H9 (cell line): ENCODE results near the gene FTO. TPM values are rescaled to one million over a fixed set of nuclear protein-coding genes. Genes with fewer than 3 reads are reported as not detected.

Source experiments
- DNase-seq: peaks from one replicate; pipeline ENCODE4 v3.0.0-alpha.2; 2017
- H2AFZ ChIP-seq: one replicate; pipeline ENCODE4 v1.6.1; 2013; ENCODE audit warnings: mild to moderate bottlenecking, low read length, control low read depth, moderate library complexity
- H2AK5ac ChIP-seq: 2 replicates; pipeline ENCODE4 v1.6.1; 2013; ENCODE audit warnings: low read length, control low read depth, mixed read lengths; ENCODE audit not compliant: insufficient read length
- H2BK120ac ChIP-seq: one replicate; pipeline ENCODE4 v1.6.1; 2013; ENCODE audit warnings: low read depth, mild to moderate bottlenecking, low read length, control low read depth, inconsistent platforms; ENCODE audit not compliant: poor library complexity, severe bottlenecking
- H2BK12ac ChIP-seq: 2 replicates; pipeline ENCODE4 v1.6.1; 2013; ENCODE audit warnings: low read length, control low read depth, mixed read lengths, low read depth; ENCODE audit not compliant: insufficient read length
- H2BK15ac ChIP-seq: 2 replicates; pipeline ENCODE4 v1.6.1; 2013; ENCODE audit warnings: low read depth, low read length, control low read depth
- H2BK20ac ChIP-seq: one replicate; pipeline ENCODE4 v1.6.1; 2013; ENCODE audit warnings: low read depth, mild to moderate bottlenecking, low read length, control low read depth, inconsistent platforms; ENCODE audit not compliant: poor library complexity, severe bottlenecking
- H2BK5ac ChIP-seq: 2 replicates; pipeline ENCODE4 v1.6.1; 2013; ENCODE audit warnings: low read length, control low read depth, mixed read lengths; ENCODE audit not compliant: insufficient read length
- H3K14ac ChIP-seq: 2 replicates; pipeline ENCODE4 v1.6.1; 2013; ENCODE audit warnings: low read length, control low read depth; ENCODE audit not compliant: insufficient read depth
- H3K18ac ChIP-seq: 2 replicates; pipeline ENCODE4 v1.6.1; 2013; ENCODE audit warnings: low read depth, mild to moderate bottlenecking, mixed read lengths, low read length, control low read depth; ENCODE audit not compliant: insufficient read length
- H3K23ac ChIP-seq: 2 replicates; pipeline ENCODE4 v1.6.1; 2013; ENCODE audit warnings: low read length, control low read depth, mixed read lengths, low read depth; ENCODE audit not compliant: insufficient read length
- H3K23me2 ChIP-seq: 2 replicates; pipeline ENCODE4 v1.6.1; 2013; ENCODE audit warnings: low read depth, mild to moderate bottlenecking, mixed read lengths, low read length, control low read depth; ENCODE audit not compliant: insufficient read length, poor library complexity, severe bottlenecking
- H3K27ac ChIP-seq: 2 replicates; pipeline ENCODE4 v1.5.1; 2013; ENCODE audit warnings: low read length, control low read depth, mixed read lengths, low read depth; ENCODE audit not compliant: insufficient read length
- H3K27me3 ChIP-seq: 2 replicates; pipeline ENCODE4 v1.6.1; 2013; ENCODE audit warnings: low read length, control low read depth, inconsistent platforms; ENCODE audit not compliant: insufficient read depth
- H3K4ac ChIP-seq: 2 replicates; pipeline ENCODE4 v1.6.1; 2013; ENCODE audit warnings: low read depth, mild to moderate bottlenecking, control low read depth, inconsistent platforms, low read length, moderate library complexity
- H3K4me1 ChIP-seq: 2 replicates; pipeline ENCODE4 v1.6.1; 2013; ENCODE audit warnings: low read length, control low read depth, inconsistent platforms; ENCODE audit not compliant: insufficient read depth
- H3K4me2 ChIP-seq: 2 replicates; pipeline ENCODE4 v1.6.1; 2013; ENCODE audit warnings: low read length, control low read depth, mixed read lengths; ENCODE audit not compliant: insufficient read length, insufficient read depth
- H3K56ac ChIP-seq: 2 replicates; pipeline ENCODE4 v1.6.1; 2013; ENCODE audit warnings: low read depth, mild to moderate bottlenecking, mixed read lengths, low read length, control low read depth; ENCODE audit not compliant: insufficient read length
- H3K79me1 ChIP-seq: 2 replicates; pipeline ENCODE4 v1.6.1; 2013; ENCODE audit warnings: low read depth, mild to moderate bottlenecking, moderate library complexity, low read length, control low read depth, inconsistent platforms; ENCODE audit not compliant: insufficient read depth, poor library complexity, severe bottlenecking
- H3K79me2 ChIP-seq: 2 replicates; pipeline ENCODE4 v1.6.1; 2013; ENCODE audit warnings: low read length, control low read depth, inconsistent platforms; ENCODE audit not compliant: insufficient read depth
- H3K9ac ChIP-seq: 2 replicates; pipeline ENCODE4 v1.6.1; 2013; ENCODE audit warnings: low read length, control low read depth, mixed read lengths; ENCODE audit not compliant: insufficient read length; ENCODE audit errors: extremely low read depth
- H3K9me3 ChIP-seq: one replicate; pipeline ENCODE4 v1.6.1; 2013; ENCODE audit warnings: low read depth, low read length, inconsistent platforms; ENCODE audit not compliant: control insufficient read depth
- H3T11ph ChIP-seq: one replicate; pipeline ENCODE4 v1.6.1; 2013; ENCODE audit warnings: mild to moderate bottlenecking, low read length, control low read depth, inconsistent platforms
- H4K20me1 ChIP-seq: one replicate; pipeline ENCODE4 v1.6.1; 2013; ENCODE audit not compliant: control insufficient read depth, insufficient read length, insufficient read depth
- H4K5ac ChIP-seq: 2 replicates; pipeline ENCODE4 v1.6.1; 2013; ENCODE audit warnings: low read depth, mild to moderate bottlenecking, mixed read lengths, low read length, control low read depth; ENCODE audit not compliant: insufficient read length
- H4K8ac ChIP-seq: replicated peaks from 2 replicates; pipeline ENCODE4 v1.6.1; 2013; ENCODE audit warnings: low read length, control low read depth, mixed read lengths, low read depth; ENCODE audit not compliant: insufficient read length
- H4K91ac ChIP-seq: 2 replicates; pipeline ENCODE4 v1.6.1; 2013; ENCODE audit warnings: low read depth, mild to moderate bottlenecking, moderate library complexity, mixed read lengths, low read length, control low read depth; ENCODE audit not compliant: insufficient read length
- H3K27ac Mint-ChIP-seq, 3 experiments: 2 replicates in 2 of 3; 3 replicates in 1 of 3; pipeline ENCODE4 v1.8.0; 2020 to 2021; ENCODE audit warnings: mixed read lengths in 3 of 3, mild to moderate bottlenecking in 1 of 3, moderate library complexity in 1 of 3
- H3K27me3 Mint-ChIP-seq: 2 replicates; pipeline ENCODE4 v1.8.0; 2021; ENCODE audit warnings: low read depth, mild to moderate bottlenecking, moderate library complexity, mixed read lengths
- H3K36me3 Mint-ChIP-seq, 3 experiments: 2 replicates in 2 of 3; 3 replicates in 1 of 3; pipeline ENCODE4 v1.8.0; 2020 to 2021; ENCODE audit warnings: low read depth in 3 of 3, mixed read lengths in 3 of 3; ENCODE audit not compliant: insufficient read depth in 1 of 3
- H3K4me1 Mint-ChIP-seq, 2 experiments: 2 replicates each; pipeline ENCODE4 v1.8.0; 2020; ENCODE audit warnings: mixed read lengths in 2 of 2
- H3K4me3 Mint-ChIP-seq, 2 experiments: 2 replicates in 1 of 2; 3 replicates in 1 of 2; pipeline ENCODE4 v1.8.0; 2020 to 2021; ENCODE audit warnings: mild to moderate bottlenecking in 2 of 2, mixed read lengths in 2 of 2, moderate library complexity in 1 of 2
- H3K9me3 Mint-ChIP-seq, 2 experiments: 2 replicates in 1 of 2; 3 replicates in 1 of 2; pipeline ENCODE4 v1.8.0; 2020; ENCODE audit warnings: mild to moderate bottlenecking in 2 of 2, mixed read lengths in 2 of 2, moderate library complexity in 1 of 2
- WGBS: extraction: QIAGEN DNeasy Blood & Tissue Kit; methylation state at CpG from one replicate; pipeline ENCODE4 v1.1.7; 2013; ENCODE audit warnings: missing lambda C conversion rate, low lambda C conversion rate, mixed read lengths; ENCODE audit not compliant: insufficient read length; ENCODE audit errors: extremely low coverage; 5-methylcytosine and 5-hydroxymethylcytosine counted together
- total RNA-seq: library from RNA; stranded (reverse); gene quantifications from 2 replicates; pipeline ENCODE4 v1.2.1, GENCODE V29; 2021
- TF ChIP-seq, protein P1 (sequence below): fragments of 200-600 bp; sonication (generic); conservative IDR thresholded peaks from 3 replicates; pipeline ENCODE4 v1.8.0; 2021; ENCODE audit warnings: antibody characterized with exemption, mild to moderate bottlenecking

Gene FTO
- total RNA-seq, 1 experiment from 2014 or later = 67.9 TPM

GRCh38 chr16:53781023-53781605 lies 77.2 kb downstream of the FTO start:
- H3T11ph ChIP-seq = no peak overlapping the region
- no peaks in the 10 kb centered on the region for H3K27me3 ChIP-seq
- no peak overlapping the region for H2BK5ac ChIP-seq
- no CpG with 5 or more reads among the region's 1 CpG for WGBS
- no peak overlapping the region for H2BK15ac ChIP-seq
- 0 out of 2 replicates have a peak, but pooled peaks cover 2% of the 10 kb centered on the region for H3K4me1 ChIP-seq
- no peak overlapping the region for H3K23ac ChIP-seq
- H3K4ac ChIP-seq = no peak overlapping the region
- H4K8ac ChIP-seq = no peak overlapping the region
- TF ChIP-seq, protein P1, sequence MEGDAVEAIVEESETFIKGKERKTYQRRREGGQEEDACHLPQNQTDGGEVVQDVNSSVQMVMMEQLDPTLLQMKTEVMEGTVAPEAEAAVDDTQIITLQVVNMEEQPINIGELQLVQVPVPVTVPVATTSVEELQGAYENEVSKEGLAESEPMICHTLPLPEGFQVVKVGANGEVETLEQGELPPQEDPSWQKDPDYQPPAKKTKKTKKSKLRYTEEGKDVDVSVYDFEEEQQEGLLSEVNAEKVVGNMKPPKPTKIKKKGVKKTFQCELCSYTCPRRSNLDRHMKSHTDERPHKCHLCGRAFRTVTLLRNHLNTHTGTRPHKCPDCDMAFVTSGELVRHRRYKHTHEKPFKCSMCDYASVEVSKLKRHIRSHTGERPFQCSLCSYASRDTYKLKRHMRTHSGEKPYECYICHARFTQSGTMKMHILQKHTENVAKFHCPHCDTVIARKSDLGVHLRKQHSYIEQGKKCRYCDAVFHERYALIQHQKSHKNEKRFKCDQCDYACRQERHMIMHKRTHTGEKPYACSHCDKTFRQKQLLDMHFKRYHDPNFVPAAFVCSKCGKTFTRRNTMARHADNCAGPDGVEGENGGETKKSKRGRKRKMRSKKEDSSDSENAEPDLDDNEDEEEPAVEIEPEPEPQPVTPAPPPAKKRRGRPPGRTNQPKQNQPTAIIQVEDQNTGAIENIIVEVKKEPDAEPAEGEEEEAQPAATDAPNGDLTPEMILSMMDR = no peak
- no peaks in the 10 kb centered on the region for H3K79me1 ChIP-seq
- H3K18ac ChIP-seq = no peak overlapping the region
- H4K20me1 ChIP-seq = no peaks in the 10 kb centered on the region
- H3K56ac ChIP-seq = no peak overlapping the region
- H2BK120ac ChIP-seq = no peak overlapping the region
- H2AFZ ChIP-seq = no peak overlapping the region
- H3K27ac ChIP-seq = no peak overlapping the region
- no peaks in the 10 kb centered on the region for H3K9me3 Mint-ChIP-seq
- H3K79me2 ChIP-seq = 0 out of 2 replicates have a peak, but pooled peaks cover 2% of the 10 kb centered on the region
- H3K36me3 Mint-ChIP-seq = no peaks in the 10 kb centered on the region; a peak in 1 of 7 replicates
- no peak for DNase-seq
- H3K23me2 ChIP-seq = no peaks in the 10 kb centered on the region
- H3K4me3 Mint-ChIP-seq = no peak overlapping the region
- no peak overlapping the region for H3K9ac ChIP-seq
- no peak overlapping the region for H4K91ac ChIP-seq
- H3K27ac Mint-ChIP-seq = no peak overlapping the region
- H3K4me2 ChIP-seq = no peak overlapping the region
- no peak overlapping the region for H2BK12ac ChIP-seq
- H3K27me3 Mint-ChIP-seq = no peaks in the 10 kb centered on the region
- no peak overlapping the region for H2AK5ac ChIP-seq
- H3K4me1 Mint-ChIP-seq = peaks cover 13 to 15% of the 10 kb centered on the region in 2 experiments
- no peaks in the 10 kb centered on the region for H3K9me3 ChIP-seq
- H2BK20ac ChIP-seq = no peak overlapping the region
- H3K14ac ChIP-seq = no peak overlapping the region
- H4K5ac ChIP-seq = no peak overlapping the region
